ENCODE measurements around the gene SMIM44.

SMIM44 gene

DNA sequence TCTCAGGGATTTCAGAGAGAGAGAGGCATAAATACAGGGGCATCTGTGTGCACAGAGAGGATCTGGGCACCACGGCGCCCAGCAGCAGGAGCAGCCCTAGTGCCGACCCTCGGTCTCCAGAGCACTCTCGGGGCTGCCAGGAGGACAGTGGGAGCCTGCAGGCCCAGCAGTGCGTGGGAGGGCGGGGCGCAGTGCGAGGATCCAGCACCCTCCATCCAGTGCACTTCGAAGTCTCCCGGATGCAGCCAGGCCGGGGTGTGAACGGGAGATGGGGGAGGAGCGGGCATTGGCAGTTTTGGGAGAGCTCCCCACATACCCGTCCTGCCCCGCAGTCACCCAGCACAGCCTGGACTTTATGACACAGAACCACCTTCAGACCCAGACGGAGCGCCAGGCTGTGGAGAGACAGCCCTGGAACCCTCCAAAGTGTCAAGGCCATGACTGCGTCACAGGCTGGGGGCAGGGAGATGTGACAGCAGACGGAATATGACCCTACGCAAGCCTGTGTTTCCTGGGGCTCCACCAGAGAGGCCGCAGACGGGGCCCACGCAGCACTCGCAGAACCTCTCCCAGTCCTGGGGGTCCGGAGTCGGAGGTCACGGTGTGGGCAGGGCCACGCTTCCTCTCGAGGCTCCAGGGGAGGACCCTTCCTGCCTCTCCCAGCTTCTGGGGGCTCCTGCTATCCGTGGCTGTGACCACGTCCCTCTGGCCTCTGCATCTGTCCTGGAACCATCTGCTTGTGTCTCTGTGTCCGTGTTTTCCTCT, 41.0 kb upstream of the SMIM44 start:
- peaks cover 15% of the 10 kb centered on the region for H3K4me1 Mint-ChIP-seq
- no peak overlapping the region for H3K4me3 Mint-ChIP-seq
- peak overlapping the region; percentile 68 for H3K27ac Mint-ChIP-seq
- DNase-seq, result no peak
- H3K9me3 Mint-ChIP-seq, result no peaks in the 10 kb centered on the region
- H3K27me3 Mint-ChIP-seq (ENCODE audit: low read depth, poor library complexity), result peaks cover 3% of the 10 kb centered on the region
- H3K36me3 Mint-ChIP-seq (ENCODE audit: low read depth), result peaks cover 26% of the 10 kb centered on the region
- no peak for TF ChIP-seq CTCF (IDR thresholded peaks at IDR 0.05)

- H3K9me3 Mint-ChIP-seq, result no peaks in the 10 kb centered on the region
- TF ChIP-seq CTCF (IDR thresholded peaks at IDR 0.05), result no peak
- H3K4me3 Mint-ChIP-seq, result no peak overlapping the region
- peaks cover 26% of the 10 kb centered on the region for H3K36me3 Mint-ChIP-seq (ENCODE audit: low read depth)
- H3K4me1 Mint-ChIP-seq, result peaks cover 19% of the 10 kb centered on the region
- H3K27me3 Mint-ChIP-seq (ENCODE audit: low read depth, poor library complexity), result peaks cover 3% of the 10 kb centered on the region
- H3K27ac Mint-ChIP-seq, result peak overlapping the region; percentile 68
- no peak for DNase-seq
Observed at GRCh38 chr19:3523361-3524077, 40.3 kb upstream of the SMIM44 start.

DNA sequence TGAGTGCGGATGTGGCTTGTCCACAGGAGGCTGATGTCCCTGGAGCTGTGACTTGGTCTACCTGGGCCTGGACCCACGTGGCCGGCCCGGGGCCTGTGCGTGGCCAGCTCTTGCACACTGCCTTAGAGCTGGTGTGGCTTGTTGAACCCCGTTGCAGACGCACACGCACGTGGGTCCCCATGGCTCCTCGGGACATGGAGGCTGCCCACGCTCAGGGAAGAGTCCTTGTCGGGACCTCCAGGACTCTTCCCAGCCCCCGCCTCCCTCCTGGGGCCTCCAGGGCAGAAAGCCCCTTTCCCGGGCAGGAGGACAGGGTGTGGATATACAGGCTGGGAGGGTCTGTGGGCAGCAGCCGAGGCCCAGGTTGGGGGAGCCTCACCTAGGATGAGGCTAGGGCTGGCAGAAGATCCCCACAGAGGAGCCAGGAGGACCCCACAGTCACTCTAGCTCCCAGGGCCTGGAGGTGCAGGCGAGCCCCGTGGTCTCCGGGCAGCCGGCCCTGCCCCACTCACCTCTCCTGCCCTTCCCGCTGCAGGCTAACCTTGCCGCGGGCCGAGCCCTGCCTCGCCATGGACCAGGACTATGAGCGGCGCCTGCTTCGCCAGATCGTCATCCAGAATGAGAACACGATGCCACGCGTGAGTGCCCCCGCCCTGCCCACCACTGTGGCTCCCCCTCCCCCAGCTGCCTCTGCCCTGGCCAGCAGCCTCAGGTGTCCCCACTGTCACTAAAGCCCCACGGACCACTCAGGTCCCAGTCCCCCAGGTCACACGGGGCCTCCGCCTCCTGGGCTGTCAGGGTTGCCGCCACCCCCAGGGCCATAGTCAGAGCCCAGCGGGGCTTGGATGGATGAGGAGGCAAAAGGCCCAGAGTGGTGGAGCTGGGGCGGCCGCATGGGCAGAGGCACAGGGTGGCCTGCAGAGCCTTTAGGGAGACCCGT, 39.5 kb upstream of the SMIM44 start:
- Mint-ChIP-seq H3K27me3 (ENCODE audit: low read depth, poor library complexity) (peaks cover 3% of the 10 kb centered on the region), H3K36me3 (ENCODE audit: low read depth) (peaks cover 26% of the 10 kb centered on the region), H3K4me3 (no peak overlapping the region), H3K27ac (no peak overlapping the region), H3K4me1 (peaks cover 24% of the 10 kb centered on the region), H3K9me3 (no peaks in the 10 kb centered on the region)
- no peak for DNase-seq
- TF ChIP-seq CTCF (IDR thresholded peaks at IDR 0.05), result no peak

DNA sequence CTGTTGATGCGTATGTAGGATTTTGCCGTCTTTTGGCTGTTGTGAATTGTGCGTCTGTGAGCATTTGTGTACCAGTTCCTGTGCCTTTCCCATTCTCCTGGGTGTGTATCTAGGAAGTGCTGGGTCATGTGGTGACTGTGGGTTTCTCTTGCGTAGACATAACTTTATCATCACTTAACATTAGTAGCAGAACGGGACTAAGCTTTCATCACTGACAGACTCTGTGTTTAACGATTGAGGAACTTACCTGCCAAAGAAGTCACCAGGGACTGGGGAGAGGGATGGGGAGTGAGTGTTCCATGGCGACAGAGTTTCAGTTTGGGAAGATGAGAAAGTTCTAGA, 37.8 kb upstream of the SMIM44 start:
- Mint-ChIP-seq H3K9me3 (no peaks in the 10 kb centered on the region), H3K4me3 (no peak overlapping the region), H3K36me3 (ENCODE audit: low read depth) (peaks cover 26% of the 10 kb centered on the region), H3K27me3 (ENCODE audit: low read depth, poor library complexity) (peaks cover 3% of the 10 kb centered on the region), H3K4me1 (peaks cover 27% of the 10 kb centered on the region), H3K27ac (peak overlapping the region; percentile 57)
- no peak for DNase-seq
- no peak for TF ChIP-seq CTCF (IDR thresholded peaks at IDR 0.05)

GRCh38 chr19:3520166-3521103, 37.2 kb upstream of the SMIM44 start:
- TF ChIP-seq CTCF (IDR thresholded peaks at IDR 0.05), result no peak
- Mint-ChIP-seq H3K27ac (peak overlapping the region; percentile 57), H3K27me3 (ENCODE audit: low read depth, poor library complexity) (peaks cover 3% of the 10 kb centered on the region), H3K36me3 (ENCODE audit: low read depth) (peaks cover 26% of the 10 kb centered on the region), H3K4me1 (peaks cover 33% of the 10 kb centered on the region), H3K4me3 (no peak overlapping the region), H3K9me3 (no peaks in the 10 kb centered on the region)
- DNase-seq, result no peak
